Right atrium auricular region (tissue), 2 donors: ENCODE results near the gene TSC22D3. TPM values are rescaled to one million over a fixed set of nuclear protein-coding genes. Genes with fewer than 3 reads are reported as not detected.

Experiments used
- DNase-seq: peaks from one replicate; pipeline ENCODE4 v3.0.0-alpha.2; 2019; ENCODE audit warnings: low spot score
- H3K27ac ChIP-seq, 2 donors: fragments of 200-600 bp; sonication (generic); 1 replicate in 1 of 2; 2 replicates in 1 of 2; pipeline ENCODE4 v1.5.1; 2016 to 2019
- H3K27me3 ChIP-seq, 2 donors: fragments of 200-600 bp; sonication (generic); one replicate each; pipeline versions ENCODE4 v1.5.1 to v1.6.0; 2017 to 2019
- H3K36me3 ChIP-seq: fragments of 200-600 bp; sonication (generic); one replicate; pipeline ENCODE4 v1.5.1; 2016
- H3K4me1 ChIP-seq, 2 donors: fragments of 200-600 bp; sonication (generic); one replicate each; pipeline versions ENCODE4 v1.5.1 to v1.6.0; 2017 to 2019
- H3K4me3 ChIP-seq, 2 donors: fragments of 200-600 bp; sonication (generic); 1 replicate in 1 of 2; 2 replicates in 1 of 2; pipeline ENCODE4 v1.5.1; 2017 to 2019; ENCODE audit warnings: mild to moderate bottlenecking in 1 of 2, moderate library complexity in 1 of 2
- H3K9me3 ChIP-seq, 2 donors: fragments of 200-600 bp; sonication (generic); one replicate each; pipeline ENCODE4 v1.5.1; 2019
- total RNA-seq, 2 donors: library from RNA; depleted of rRNA; stranded (reverse); fragments of >200 nt; gene quantifications; one replicate each; pipeline ENCODE4 v1.1.0, GENCODE V29; 2016
- TF ChIP-seq, protein P1 (sequence below), 2 donors: fragments of 200-600 bp; sonication (generic); IDR thresholded peaks; one replicate each; pipeline ENCODE4 v1.5.1; 2019; ENCODE audit warnings: antibody characterized with exemption in 2 of 2

TSC22D3 gene
- total RNA-seq, 2 donors from 2014 or later = 184 to 193 TPM

GRCh38 chrX:107728371-107729099 is 47.1 kb downstream of the TSC22D3 start:
- TF ChIP-seq, protein P1, sequence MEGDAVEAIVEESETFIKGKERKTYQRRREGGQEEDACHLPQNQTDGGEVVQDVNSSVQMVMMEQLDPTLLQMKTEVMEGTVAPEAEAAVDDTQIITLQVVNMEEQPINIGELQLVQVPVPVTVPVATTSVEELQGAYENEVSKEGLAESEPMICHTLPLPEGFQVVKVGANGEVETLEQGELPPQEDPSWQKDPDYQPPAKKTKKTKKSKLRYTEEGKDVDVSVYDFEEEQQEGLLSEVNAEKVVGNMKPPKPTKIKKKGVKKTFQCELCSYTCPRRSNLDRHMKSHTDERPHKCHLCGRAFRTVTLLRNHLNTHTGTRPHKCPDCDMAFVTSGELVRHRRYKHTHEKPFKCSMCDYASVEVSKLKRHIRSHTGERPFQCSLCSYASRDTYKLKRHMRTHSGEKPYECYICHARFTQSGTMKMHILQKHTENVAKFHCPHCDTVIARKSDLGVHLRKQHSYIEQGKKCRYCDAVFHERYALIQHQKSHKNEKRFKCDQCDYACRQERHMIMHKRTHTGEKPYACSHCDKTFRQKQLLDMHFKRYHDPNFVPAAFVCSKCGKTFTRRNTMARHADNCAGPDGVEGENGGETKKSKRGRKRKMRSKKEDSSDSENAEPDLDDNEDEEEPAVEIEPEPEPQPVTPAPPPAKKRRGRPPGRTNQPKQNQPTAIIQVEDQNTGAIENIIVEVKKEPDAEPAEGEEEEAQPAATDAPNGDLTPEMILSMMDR (IDR thresholded peaks at IDR 0.05) = no peak
- Histone ChIP-seq H3K36me3 (no peaks in the 10 kb centered on the region), H3K27me3 (no peaks in the 10 kb centered on the region), H3K9me3 (no peaks in the 10 kb centered on the region), H3K27ac (peak overlapping the region; percentile 70), H3K4me1 (peaks cover 0 to 67% of the 10 kb centered on the region in 2 donors), H3K4me3 (no peak overlapping the region)
- no peak for DNase-seq

DNA sequence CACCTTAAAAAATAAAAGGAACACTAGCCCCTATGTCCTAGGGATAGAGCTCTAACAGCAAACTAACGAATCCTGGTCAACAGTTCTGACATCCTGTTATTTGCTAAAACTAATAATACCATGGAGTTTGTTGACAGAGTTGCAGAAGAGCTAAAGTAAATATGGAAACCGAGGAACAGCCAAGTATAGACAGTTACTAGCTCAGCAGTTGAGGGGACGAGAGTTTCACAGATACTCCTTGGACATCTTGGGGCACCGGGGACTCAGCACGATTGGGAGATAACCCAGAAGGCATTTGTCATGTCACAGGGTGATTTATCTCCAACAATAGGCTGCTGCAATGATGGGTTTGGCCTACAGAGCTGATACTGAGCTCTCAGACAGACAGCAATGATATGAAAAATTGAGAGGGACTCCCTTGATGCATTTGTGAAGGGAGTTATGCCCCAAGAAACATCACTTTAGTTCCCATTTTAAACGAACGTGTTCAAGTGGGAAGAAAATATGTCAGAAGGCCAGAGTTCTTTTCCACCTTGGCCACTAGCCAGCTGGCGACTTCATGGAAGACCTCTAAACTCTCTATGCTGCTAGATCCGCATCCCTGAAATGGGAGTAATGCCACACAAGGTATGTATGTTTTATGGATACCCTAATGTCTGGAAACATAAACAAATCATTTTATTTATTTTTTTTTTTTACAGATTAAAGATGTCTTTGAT is 48.6 kb downstream of the TSC22D3 start:
- no peak overlapping the region for H3K27ac ChIP-seq
- H3K9me3 ChIP-seq = no peaks in the 10 kb centered on the region
- no peak for DNase-seq
- H3K36me3 ChIP-seq = no peaks in the 10 kb centered on the region
- no peaks in the 10 kb centered on the region for H3K27me3 ChIP-seq
- H3K4me1 ChIP-seq = peaks cover 0 to 65% of the 10 kb centered on the region in 2 donors
- no peak overlapping the region for H3K4me3 ChIP-seq
- TF ChIP-seq, protein P1 (IDR thresholded peaks at IDR 0.05) = no peak

DNA sequence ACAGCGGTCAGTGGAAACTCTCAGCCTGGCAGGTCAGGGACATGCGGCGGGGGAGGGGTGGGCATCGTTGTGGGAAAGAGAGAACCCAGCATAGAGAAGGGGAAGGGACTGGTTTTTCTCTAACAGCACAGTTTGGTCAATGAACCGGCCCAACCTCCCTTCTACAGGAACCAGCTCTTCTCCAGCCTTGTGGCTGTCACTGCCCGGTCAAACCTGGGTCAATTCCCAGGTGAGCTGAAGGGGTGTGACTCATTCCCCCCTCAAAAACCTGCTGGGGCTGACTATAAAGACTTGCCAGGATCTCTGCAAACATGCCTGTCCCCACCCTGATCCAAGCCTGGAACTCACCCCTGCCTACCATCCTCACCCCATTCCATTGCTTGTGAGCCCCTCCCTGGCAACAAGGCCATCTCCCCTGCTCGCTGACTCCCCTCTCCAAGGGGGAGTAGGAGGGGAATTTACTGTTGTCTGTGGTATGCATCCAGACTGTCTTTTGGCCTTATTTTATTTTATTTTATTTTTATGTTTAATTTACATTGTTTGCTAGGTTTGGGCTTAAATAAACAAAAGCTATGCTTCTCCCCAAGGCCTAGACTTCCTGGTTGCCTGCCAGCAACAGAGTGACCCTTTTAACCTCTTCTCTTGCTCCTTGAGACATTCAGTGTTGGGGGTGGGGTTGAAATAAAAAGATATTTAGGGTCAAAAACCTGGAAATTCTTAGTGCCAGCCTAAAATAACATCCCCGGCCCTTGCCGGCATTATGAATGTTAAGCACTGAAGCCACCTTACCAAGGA is 49.6 kb downstream of the TSC22D3 start:
- H3K4me3 ChIP-seq = no peak overlapping the region
- H3K9me3 ChIP-seq = no peaks in the 10 kb centered on the region
- no peaks in the 10 kb centered on the region for H3K36me3 ChIP-seq
- H3K27me3 ChIP-seq = no peaks in the 10 kb centered on the region
- no peak for DNase-seq
- H3K4me1 ChIP-seq = peaks cover 0 to 60% of the 10 kb centered on the region in 2 donors
- TF ChIP-seq, protein P1 (IDR thresholded peaks at IDR 0.05) = no peak
- no peak overlapping the region for H3K27ac ChIP-seq

GRCh38 chrX:107724653-107725052 is 50.9 kb downstream of the TSC22D3 start:
- no peaks in the 10 kb centered on the region for H3K27me3 ChIP-seq
- peaks cover 0 to 47% of the 10 kb centered on the region in 2 donors for H3K4me1 ChIP-seq
- H3K4me3 ChIP-seq = no peak overlapping the region
- DNase-seq = no peak
- H3K9me3 ChIP-seq = no peaks in the 10 kb centered on the region
- no peaks in the 10 kb centered on the region for H3K36me3 ChIP-seq
- TF ChIP-seq, protein P1 (IDR thresholded peaks at IDR 0.05) = no peak
- no peak overlapping the region for H3K27ac ChIP-seq

GRCh38 chrX:107723511-107723910 is 52.1 kb downstream of the TSC22D3 start:
- TF ChIP-seq, protein P1 (IDR thresholded peaks at IDR 0.05) = no peak
- no peak for DNase-seq
- H3K36me3 ChIP-seq = no peaks in the 10 kb centered on the region
- no peak overlapping the region for H3K27ac ChIP-seq
- H3K4me3 ChIP-seq = no peak overlapping the region
- peaks cover 0 to 38% of the 10 kb centered on the region in 2 donors for H3K4me1 ChIP-seq
- no peaks in the 10 kb centered on the region for H3K9me3 ChIP-seq
- H3K27me3 ChIP-seq = no peaks in the 10 kb centered on the region
